ENCODE data around the gene GJA8.

- TF ChIP-seq CTCF (IDR thresholded peaks at IDR 0.05) (no peak), POLR2A (IDR thresholded peaks at IDR 0.05) (no peak)
Measured at GRCh38 chr1:147882535-147882934, 20.1 kb upstream of the GJA8 start.
